Spleen (tissue), 11 donors: ENCODE measurements around the gene RBM26. TPM values are rescaled to one million over a fixed set of nuclear protein-coding genes. Genes with fewer than 3 reads are reported as not detected.
A peak's percentile ranks its signal among the peaks of the same experiment; 100 is the strongest.

Source experiments
- DNase-seq: peaks from one replicate; pipeline ENCODE4 v3.0.0-alpha.2; 2020
- H3K27ac ChIP-seq, 8 donors: fragments of 200-600 bp; sonication (generic) in 7 of 8; 1 replicate in 4 of 8; 2 replicates in 4 of 8; pipeline versions ENCODE4 v1.5.0 to v1.8.0; 2016 to 2021; ENCODE audit warnings: inconsistent platforms in 4 of 8, mild to moderate bottlenecking in 4 of 8, moderate library complexity in 1 of 8
- H3K27me3 ChIP-seq, 7 donors: fragments of 200-600 bp; sonication (generic) in 6 of 7; replicated peaks in 1 of 7; 1 replicate in 4 of 7; 2 replicates in 3 of 7; pipeline versions ENCODE4 v1.5.0 to v1.8.0; 2016 to 2021; ENCODE audit warnings: inconsistent platforms in 3 of 7, mild to moderate bottlenecking in 1 of 7
- H3K36me3 ChIP-seq, 6 donors: fragments of 200-600 bp; sonication (generic) in 5 of 6; 1 replicate in 4 of 6; 2 replicates in 2 of 6; pipeline versions ENCODE4 v1.5.0 to v1.8.0; 2016 to 2021; ENCODE audit warnings: inconsistent platforms in 2 of 6
- H3K4me1 ChIP-seq, 6 donors: fragments of 200-600 bp; sonication (generic) in 5 of 6; 1 replicate in 3 of 6; 2 replicates in 3 of 6; pipeline versions ENCODE4 v1.5.0 to v1.8.0; 2016 to 2021; ENCODE audit warnings: inconsistent platforms in 3 of 6
- H3K4me3 ChIP-seq, 8 donors: fragments of 200-600 bp; sonication (generic) in 7 of 8; 1 replicate in 4 of 8; 2 replicates in 4 of 8; pipeline versions ENCODE4 v1.5.0 to v1.8.0; 2016 to 2021; ENCODE audit warnings: inconsistent platforms in 4 of 8, mild to moderate bottlenecking in 4 of 8, moderate library complexity in 2 of 8
- H3K9me3 ChIP-seq, 8 donors: fragments of 200-600 bp; sonication (generic) in 7 of 8; 1 replicate in 4 of 8; 2 replicates in 4 of 8; pipeline versions ENCODE4 v1.5.0 to v1.8.0; 2016 to 2021; ENCODE audit warnings: inconsistent platforms in 4 of 8
- CTCF ChIP-seq, 11 experiments: fragments of 200-600 bp in 7 of 11; fragments of 450-650 bp in 4 of 11; sonication (generic) in 4 of 11; IDR thresholded peaks in 8 of 11; conservative IDR thresholded peaks in 3 of 11; 1 replicate in 7 of 11; 2 replicates in 4 of 11; pipeline versions ENCODE4 v1.4.0 to v1.8.0; 2016 to 2021; ENCODE audit warnings: antibody characterized with exemption in 11 of 11, inconsistent platforms in 4 of 11, mild to moderate bottlenecking in 1 of 11
- POLR2A ChIP-seq, 3 donors: fragments of 450-650 bp; IDR thresholded peaks; one replicate each; pipeline ENCODE4 v1.5.1; 2017; ENCODE audit warnings: antibody characterized with exemption in 3 of 3, mild to moderate bottlenecking in 1 of 3
- POLR2AphosphoS5 ChIP-seq, 3 donors: sonication (generic); formaldehyde crosslinking; IDR thresholded peaks; one replicate each; pipeline ENCODE4 v1.5.1; 2017; ENCODE audit warnings: antibody characterized with exemption in 3 of 3
- WGBS, 5 donors: extraction: QIAGEN DNeasy Blood & Tissue Kit in 3 of 5; methylation state at CpG; one replicate each; pipeline versions ENCODE4 v1.1.5 to v1.1.7; 2013 to 2018; 5-methylcytosine and 5-hydroxymethylcytosine counted together
- intact Hi-C: fragments of 100-400 bp; cut with DNase I; formaldehyde crosslinking; loops from one replicate; pipeline ENCODE4 v1.15.0; 2023; ENCODE audit warnings: low total_unique reads
- polyA plus RNA-seq, 3 donors: library from polyadenylated mRNA; stranded (reverse); fragments of 200-250 nt; gene quantifications; one replicate each; pipeline ENCODE4 v1.2.1, GENCODE V29; 2013
- total RNA-seq, 7 donors: library from RNA; depleted of rRNA in 3 of 7; stranded (reverse); fragments of >200 nt in 3 of 7; fragmentation: NEBNext Ultra II Directional in 4 of 7; extraction: Animal tissue kit (Norgen Biotek cat#: 25700) in 4 of 7; gene quantifications; one replicate each; pipeline versions ENCODE4 v1.1.0 to v1.2.1, GENCODE V29; 2016 to 2021
- donor health status: healthy with polysubstance abuse.
- donor health status: DM: no; HTN: no; CAD: no; lungs with moderate emphysema.
- donor health status: DM: no; HTN: no; CAD: no.
- donor health status: Bipolar disorder and iron deficiency.
- donor health status: healthy.
- donor health status: DM: no; HTN: no; CAD: no.
- donor health status: DM: yes; HTN: yes; CAD: no.

The RBM26 gene
- total and polyA plus RNA-seq, 10 donors: 25.6 to 87.6 (median 63.6) TPM

GRCh38 chr13:79384022-79384610 lies 21.9 kb downstream of the RBM26 start:
- Histone ChIP-seq H3K4me3 (no peak overlapping the region), H3K4me1 (peaks cover 28 to 90% (median 65%) of the 10 kb centered on the region in 6 donors), H3K9me3 (no peaks in the 10 kb centered on the region), H3K27ac (no peak overlapping the region), H3K27me3 (no peaks in the 10 kb centered on the region), H3K36me3 (no peaks in the 10 kb centered on the region)
- TF ChIP-seq POLR2AphosphoS5 (IDR thresholded peaks at IDR 0.05) (no peak), POLR2A (IDR thresholded peaks at IDR 0.05) (no peak), CTCF (IDR thresholded peaks at IDR 0.05 in 8 of 11, conservative IDR thresholded peaks at IDR 0.05 in 3 of 11) (no peak)
- intact Hi-C loops: no loop called here
- 76 to 87% (median 82%) methylated on average over 5 of the region's 5 CpGs for WGBS, 5 donors
- no peak for DNase-seq

GRCh38 chr13:79382545-79383275 lies 23.3 kb downstream of the RBM26 start:
- Histone ChIP-seq H3K4me1 (peaks cover 28 to 76% (median 57%) of the 10 kb centered on the region in 6 donors), H3K4me3 (no peak overlapping the region), H3K27ac (peak overlapping the region in 7 of 8 donors; percentile 17 to 69 (median 51)), H3K36me3 (peaks cover 0 to 11% (median 9%) of the 10 kb centered on the region in 6 donors), H3K9me3 (no peaks in the 10 kb centered on the region), H3K27me3 (no peaks in the 10 kb centered on the region)
- DNase-seq: no peak
- no peak for TF ChIP-seq CTCF (IDR thresholded peaks at IDR 0.05 in 8 of 11, conservative IDR thresholded peaks at IDR 0.05 in 3 of 11)
- no peak for TF ChIP-seq POLR2A (IDR thresholded peaks at IDR 0.05)
- no peak for TF ChIP-seq POLR2AphosphoS5 (IDR thresholded peaks at IDR 0.05)
- 0 to 10% (median 7%) methylated on average over 1 of the region's 1 CpG for WGBS, 5 donors
- intact Hi-C loops: no loop called here

GRCh38 chr13:79380997-79381396 lies 25.1 kb downstream of the RBM26 start:
- Histone ChIP-seq H3K27me3 (no peaks in the 10 kb centered on the region), H3K27ac (no peak overlapping the region), H3K4me3 (no peak overlapping the region), H3K36me3 (peaks cover 7 to 28% (median 24%) of the 10 kb centered on the region in 6 donors), H3K4me1 (peaks cover 20 to 59% (median 42%) of the 10 kb centered on the region in 6 donors), H3K9me3 (no peaks in the 10 kb centered on the region)
- no peak for DNase-seq
- intact Hi-C loops: no loop called here
- TF ChIP-seq POLR2AphosphoS5 (IDR thresholded peaks at IDR 0.05): no peak
- WGBS, 5 donors: 29 to 79% (median 74%) methylated on average over 1 of the region's 1 CpG

- no peak overlapping the region for H3K4me3 ChIP-seq
- H3K36me3 ChIP-seq: peaks cover 7 to 43% (median 35%) of the 10 kb centered on the region in 6 donors
- WGBS, 5 donors: 88 to 96% (median 95%) methylated on average over 5 of the region's 5 CpGs
- DNase-seq: no peak
- no peak overlapping the region for H3K27ac ChIP-seq
- intact Hi-C loops: no loop called here
- no peaks in the 10 kb centered on the region for H3K27me3 ChIP-seq
- peaks cover 13 to 42% (median 26%) of the 10 kb centered on the region in 6 donors for H3K4me1 ChIP-seq
- TF ChIP-seq POLR2A (IDR thresholded peaks at IDR 0.05) (no peak), CTCF (IDR thresholded peaks at IDR 0.05 in 8 of 11, conservative IDR thresholded peaks at IDR 0.05 in 3 of 11) (no peak), POLR2AphosphoS5 (IDR thresholded peaks at IDR 0.05) (no peak)
- no peaks in the 10 kb centered on the region for H3K9me3 ChIP-seq
Observed at GRCh38 chr13:79379274-79379673, 26.8 kb downstream of the RBM26 start.
